Naive thymus-derived CD4-positive, alpha-beta T cell (primary cell): ENCODE measurements around the gene TSKU. TPM values are rescaled to one million over a fixed set of nuclear protein-coding genes. Genes with fewer than 3 reads are reported as not detected.

Experiments used
- ATAC-seq: fragments of 150-1000 bp; cut with Tn5 transposase; 2 replicates; pipeline ENCODE4 v1.10.0; 2021; ENCODE audit warnings: mild to moderate bottlenecking, moderate library complexity
- CTCF ChIA-PET: fragments of 350-600 bp; sonication (Branson Sonifier 250); formaldehyde crosslinking; loops from one replicate; lab custom pipeline; 2021; ENCODE audit warnings: antibody characterized with exemption; lab: Charles Lee
- POLR2A ChIA-PET: fragments of 350-600 bp; sonication (Branson Sonifier 250); formaldehyde crosslinking; loops from one replicate; lab custom pipeline; 2021; ENCODE audit warnings: antibody characterized with exemption, inconsistent platforms; lab: Charles Lee
- DNase-seq, 9 donors: peaks; one replicate each; pipeline versions ENCODE4 v3.0.0 to v3.0.0-alpha.2; 2020 to 2022; ENCODE audit warnings: mixed read lengths in 1 of 9
- H3K27ac ChIP-seq: one replicate; pipeline ENCODE4 v1.7.0; 2013; ENCODE audit warnings: mild to moderate bottlenecking, low read depth, low read length, moderate library complexity
- H3K27me3 ChIP-seq, 2 donors: one replicate each; pipeline ENCODE4 v1.7.0; 2013; ENCODE audit warnings: low read length in 2 of 2, mild to moderate bottlenecking in 2 of 2, moderate library complexity in 2 of 2; ENCODE audit not compliant: control insufficient read depth in 2 of 2, insufficient read depth in 2 of 2
- H3K36me3 ChIP-seq, 3 experiments: 1 replicate in 2 of 3; 2 replicates in 1 of 3; pipeline ENCODE4 v1.7.0; 2013; ENCODE audit warnings: low read length in 3 of 3, mild to moderate bottlenecking in 3 of 3, moderate library complexity in 1 of 3; ENCODE audit not compliant: insufficient read depth in 3 of 3, control insufficient read depth in 2 of 3
- H3K4me1 ChIP-seq, 2 donors: one replicate each; pipeline ENCODE4 v1.7.0; 2013; ENCODE audit warnings: low read length in 2 of 2, mild to moderate bottlenecking in 2 of 2, moderate library complexity in 1 of 2; ENCODE audit not compliant: control insufficient read depth in 2 of 2, insufficient read depth in 2 of 2
- H3K4me3 ChIP-seq: 2 replicates; pipeline ENCODE4 v1.7.0; 2013; ENCODE audit warnings: mild to moderate bottlenecking, low read length
- H3K9me3 ChIP-seq, 3 experiments: 1 replicate in 2 of 3; 2 replicates in 1 of 3; pipeline ENCODE4 v1.7.0; 2013; ENCODE audit warnings: low read length in 3 of 3; ENCODE audit not compliant: control insufficient read depth in 2 of 3
- H3K27ac Mint-ChIP-seq, 9 donors: one replicate each; pipeline ENCODE4 v1.8.0; 2020 to 2022; ENCODE audit warnings: mixed read lengths in 9 of 9, mild to moderate bottlenecking in 8 of 9, moderate library complexity in 5 of 9, inconsistent platforms in 2 of 9
- H3K27me3 Mint-ChIP-seq, 5 donors: one replicate each; pipeline ENCODE4 v1.8.0; 2021 to 2022; ENCODE audit warnings: mixed read lengths in 5 of 5, mild to moderate bottlenecking in 1 of 5
- H3K36me3 Mint-ChIP-seq, 5 donors: one replicate each; pipeline ENCODE4 v1.8.0; 2020 to 2022; ENCODE audit warnings: mixed read lengths in 5 of 5, mild to moderate bottlenecking in 3 of 5, inconsistent platforms in 1 of 5
- H3K4me1 Mint-ChIP-seq, 7 donors: one replicate each; pipeline ENCODE4 v1.8.0; 2020 to 2022; ENCODE audit warnings: mixed read lengths in 7 of 7, mild to moderate bottlenecking in 3 of 7, inconsistent platforms in 1 of 7
- H3K4me3 Mint-ChIP-seq, 10 donors: one replicate each; pipeline ENCODE4 v1.8.0; 2020 to 2022; ENCODE audit warnings: mild to moderate bottlenecking in 10 of 10, mixed read lengths in 10 of 10, moderate library complexity in 6 of 10, inconsistent platforms in 2 of 10
- H3K9me3 Mint-ChIP-seq, 11 donors: one replicate each; pipeline ENCODE4 v1.8.0; 2020 to 2022; ENCODE audit warnings: mixed read lengths in 11 of 11, mild to moderate bottlenecking in 4 of 11, inconsistent platforms in 1 of 11, moderate library complexity in 1 of 11
- intact Hi-C, 2 donors: fragments of 100-400 bp; cut with micrococcal nuclease; formaldehyde crosslinking; loops; one replicate each; pipeline ENCODE4 v1.15.1; 2023
- polyA plus RNA-seq, 2 donors: library from polyadenylated mRNA; unstranded; fragments of 300-500 nt; fragmentation: Illumina TruSeq; gene quantifications; one replicate each; pipeline ENCODE4 v1.2.3, GENCODE V29; 2021
- total RNA-seq, 6 experiments: library from RNA in 5 of 6; stranded (reverse) in 5 of 6; gene quantifications; 1 replicate in 5 of 6; 2 replicates in 1 of 6; pipeline ENCODE4 v1.2.3 and lab custom pipeline; 2021 to 2026

TSKU gene
- total and polyA plus RNA-seq, 7 experiments from 2014 or later: 0.13 to 1.5 TPM; not detected in 5

- H3K9me3 ChIP-seq: no peaks in the 10 kb centered on the region
- intact Hi-C loops: no loop called here
- H3K4me3 ChIP-seq: no peak overlapping the region
- H3K27ac Mint-ChIP-seq: no peak overlapping the region
- H3K36me3 Mint-ChIP-seq: no peaks in the 10 kb centered on the region
- no peak overlapping the region for H3K4me3 Mint-ChIP-seq
- H3K4me1 ChIP-seq: no peaks in the 10 kb centered on the region
- DNase-seq (no peak), ATAC-seq (no peak)
- no peaks in the 10 kb centered on the region for H3K9me3 Mint-ChIP-seq
- H3K27ac ChIP-seq: no peak overlapping the region
- no peaks in the 10 kb centered on the region for H3K27me3 ChIP-seq
- H3K4me1 Mint-ChIP-seq: peaks cover 0 to 2% (median 0%) of the 10 kb centered on the region in 7 donors
- CTCF ChIA-PET: no interaction called here
- POLR2A ChIA-PET: no interaction called here
- peaks cover 0 to 5% (median 0%) of the 10 kb centered on the region in 5 donors for H3K27me3 Mint-ChIP-seq
- no peaks in the 10 kb centered on the region for H3K36me3 ChIP-seq
These were observed 23.6 kb upstream of the TSKU start for GRCh38 chr11:76759517-76759916.

- Mint-ChIP-seq H3K36me3 (no peaks in the 10 kb centered on the region), H3K4me1 (peaks cover 0 to 3% (median 0%) of the 10 kb centered on the region in 7 donors), H3K9me3 (no peaks in the 10 kb centered on the region), H3K27me3 (peaks cover 0 to 5% (median under 1%) of the 10 kb centered on the region in 5 donors), H3K27ac (no peak overlapping the region), H3K4me3 (no peak overlapping the region)
- Histone ChIP-seq H3K4me3 (no peak overlapping the region), H3K36me3 (no peaks in the 10 kb centered on the region), H3K4me1 (no peaks in the 10 kb centered on the region), H3K9me3 (no peaks in the 10 kb centered on the region), H3K27ac (no peak overlapping the region), H3K27me3 (no peaks in the 10 kb centered on the region)
- DNase-seq: no peak
- intact Hi-C loops: no loop called here
- no peak for ATAC-seq
- CTCF ChIA-PET: interaction anchor here (0.7 kb wide), 1 partner anchor 37 kb away, joined by 3 read pairs; no protein-coding TSS in a partner anchor
- POLR2A ChIA-PET: no interaction called here
These were observed 22.9 kb upstream of the TSKU start for GRCh38 chr11:76760236-76760635.

- H3K27me3 Mint-ChIP-seq: peaks cover 0 to 7% (median 4%) of the 10 kb centered on the region in 5 donors
- intact Hi-C loops: no loop called here
- Histone ChIP-seq H3K4me3 (no peak overlapping the region), H3K4me1 (no peaks in the 10 kb centered on the region), H3K27ac (no peak overlapping the region), H3K9me3 (no peaks in the 10 kb centered on the region), H3K27me3 (no peaks in the 10 kb centered on the region), H3K36me3 (no peaks in the 10 kb centered on the region)
- ChIA-PET POLR2A (no interaction called here), CTCF (interaction anchor here (0.6 kb wide), 1 partner anchor 852 kb away, joined by 3 read pairs; no protein-coding TSS in a partner anchor)
- no peaks in the 10 kb centered on the region for H3K36me3 Mint-ChIP-seq
- H3K4me3 Mint-ChIP-seq: no peak overlapping the region
- H3K4me1 Mint-ChIP-seq: peaks cover 0 to 4% (median 0%) of the 10 kb centered on the region in 7 donors
- no peak overlapping the region for H3K27ac Mint-ChIP-seq
- no peak for DNase-seq
- H3K9me3 Mint-ChIP-seq: no peaks in the 10 kb centered on the region
- ATAC-seq: no peak
These were observed 21.3 kb upstream of the TSKU start for GRCh38 chr11:76761718-76762355.

GRCh38 chr11:76762356-76762752 lies 20.8 kb upstream of the TSKU start:
- intact Hi-C loops: no loop called here
- CTCF ChIA-PET: no interaction called here
- ATAC-seq: no peak

GRCh38 chr11:76762867-76763572 lies 20.1 kb upstream of the TSKU start:
- Mint-ChIP-seq H3K4me3 (no peak overlapping the region), H3K27ac (no peak overlapping the region)

More at GRCh38 chr11:76762356-76762752, 20.8 kb upstream of the TSKU start:
- Histone ChIP-seq H3K4me3 (no peak overlapping the region), H3K27me3 (no peaks in the 10 kb centered on the region), H3K4me1 (peaks cover 0 to under 1% of the 10 kb centered on the region in 2 donors), H3K9me3 (no peaks in the 10 kb centered on the region), H3K27ac (no peak overlapping the region), H3K36me3 (no peaks in the 10 kb centered on the region)
- H3K27me3 Mint-ChIP-seq: peaks cover 0 to 7% (median 4%) of the 10 kb centered on the region in 5 donors
- H3K4me3 Mint-ChIP-seq: no peak overlapping the region
- no peaks in the 10 kb centered on the region for H3K36me3 Mint-ChIP-seq
- no peaks in the 10 kb centered on the region for H3K9me3 Mint-ChIP-seq
- POLR2A ChIA-PET: no interaction called here
- H3K27ac Mint-ChIP-seq: no peak overlapping the region
- DNase-seq: no peak
- H3K4me1 Mint-ChIP-seq: peaks cover 0 to 10% (median 4%) of the 10 kb centered on the region in 7 donors

GRCh38 chr11:76763573-76764346 lies 19.4 kb upstream of the TSKU start:
- H3K27ac Mint-ChIP-seq: no peak overlapping the region

More at GRCh38 chr11:76762867-76763572, 20.1 kb upstream of the TSKU start:
- H3K27ac ChIP-seq: no peak overlapping the region
- Mint-ChIP-seq H3K36me3 (no peaks in the 10 kb centered on the region), H3K9me3 (no peaks in the 10 kb centered on the region), H3K4me1 (peaks cover 0 to 15% (median 11%) of the 10 kb centered on the region in 7 donors), H3K27me3 (peaks cover 0 to 7% (median 4%) of the 10 kb centered on the region in 5 donors)
- no peak for DNase-seq
- no peaks in the 10 kb centered on the region for H3K9me3 ChIP-seq
- no peaks in the 10 kb centered on the region for H3K36me3 ChIP-seq
- no peak overlapping the region for H3K4me3 ChIP-seq
- POLR2A ChIA-PET: no interaction called here
- ATAC-seq: no peak
- peaks cover 5 to 7% of the 10 kb centered on the region in 2 donors for H3K4me1 ChIP-seq
- CTCF ChIA-PET: no interaction called here
- intact Hi-C loops: no loop called here
- H3K27me3 ChIP-seq: no peaks in the 10 kb centered on the region

More at GRCh38 chr11:76763573-76764346, 19.4 kb upstream of the TSKU start:
- ATAC-seq (no peak), DNase-seq (no peak)
- H3K4me3 ChIP-seq: no peak overlapping the region
- Mint-ChIP-seq H3K4me3 (no peak overlapping the region), H3K4me1 (peaks cover 4 to 22% (median 18%) of the 10 kb centered on the region in 7 donors), H3K9me3 (no peaks in the 10 kb centered on the region), H3K36me3 (no peaks in the 10 kb centered on the region), H3K27me3 (peaks cover 0 to 7% (median 2%) of the 10 kb centered on the region in 5 donors)
- no peak overlapping the region for H3K27ac ChIP-seq
- ChIA-PET POLR2A (no interaction called here), CTCF (no interaction called here)
- intact Hi-C loops: no loop called here
- peaks cover 7 to 9% of the 10 kb centered on the region in 2 donors for H3K4me1 ChIP-seq
- no peaks in the 10 kb centered on the region for H3K27me3 ChIP-seq
- no peaks in the 10 kb centered on the region for H3K36me3 ChIP-seq
- no peaks in the 10 kb centered on the region for H3K9me3 ChIP-seq
